CD4-positive, alpha-beta memory T cell (primary cell): ENCODE results near the gene DNAJB2. TPM values are rescaled to one million over a fixed set of nuclear protein-coding genes. Genes with fewer than 3 reads are reported as not detected.
"Not testable (repeated sequence)": the region's sequence is repeated elsewhere in the genome, so short reads cannot be mapped to it uniquely, and the experiment has no call there.

ENCODE experiments used
- CTCF ChIA-PET: fragments of 350-600 bp; sonication (Branson Sonifier 250); formaldehyde crosslinking; loops from one replicate; lab custom pipeline; 2021; ENCODE audit warnings: inconsistent platforms; ENCODE audit not compliant: partially characterized antibody; lab: Charles Lee
- POLR2A ChIA-PET: fragments of 350-600 bp; sonication (Branson Sonifier 250); formaldehyde crosslinking; loops from one replicate; lab custom pipeline; 2021; ENCODE audit not compliant: partially characterized antibody; lab: Charles Lee
- DNase-seq, 5 donors: peaks; one replicate each; pipeline versions ENCODE4 v3.0.0 to v3.0.0-alpha.2; 2020 to 2022; ENCODE audit warnings: mixed read lengths in 1 of 5
- H3K27ac ChIP-seq: one replicate; pipeline ENCODE4 v1.7.0; 2013; ENCODE audit warnings: low read depth, low read length
- H3K27me3 ChIP-seq: 2 replicates; pipeline ENCODE4 v1.7.0; 2013; ENCODE audit warnings: mild to moderate bottlenecking, low read length, moderate library complexity; ENCODE audit not compliant: insufficient read depth
- H3K36me3 ChIP-seq: 2 replicates; pipeline ENCODE4 v1.7.0; 2013; ENCODE audit warnings: mild to moderate bottlenecking, low read length, moderate library complexity; ENCODE audit not compliant: insufficient read depth
- H3K4me1 ChIP-seq: 2 replicates; pipeline ENCODE4 v1.7.0; 2013; ENCODE audit warnings: mild to moderate bottlenecking, low read length, moderate library complexity; ENCODE audit not compliant: insufficient read depth
- H3K4me3 ChIP-seq, 2 donors: one replicate each; pipeline ENCODE4 v1.7.0; 2013; ENCODE audit warnings: low read length in 2 of 2, mild to moderate bottlenecking in 1 of 2
- H3K9me3 ChIP-seq, 2 donors: one replicate each; pipeline ENCODE4 v1.7.0; 2013; ENCODE audit warnings: low read length in 2 of 2, control low read depth in 1 of 2; ENCODE audit not compliant: control insufficient read depth in 1 of 2
- H3K27ac Mint-ChIP-seq, 7 donors: one replicate each; pipeline ENCODE4 v1.8.0; 2020 to 2021; ENCODE audit warnings: mixed read lengths in 7 of 7, mild to moderate bottlenecking in 6 of 7, inconsistent platforms in 3 of 7, moderate library complexity in 3 of 7
- H3K27me3 Mint-ChIP-seq, 2 donors: one replicate each; pipeline ENCODE4 v1.8.0; 2020 to 2021; ENCODE audit warnings: mixed read lengths in 2 of 2
- H3K36me3 Mint-ChIP-seq, 2 donors: one replicate each; pipeline ENCODE4 v1.8.0; 2020 to 2021; ENCODE audit warnings: mixed read lengths in 2 of 2, inconsistent platforms in 1 of 2, mild to moderate bottlenecking in 1 of 2
- H3K4me1 Mint-ChIP-seq, 4 donors: one replicate each; pipeline ENCODE4 v1.8.0; 2020 to 2021; ENCODE audit warnings: mixed read lengths in 4 of 4, mild to moderate bottlenecking in 1 of 4
- H3K4me3 Mint-ChIP-seq, 8 donors: one replicate each; pipeline ENCODE4 v1.8.0; 2020 to 2021; ENCODE audit warnings: mixed read lengths in 8 of 8, mild to moderate bottlenecking in 7 of 8, moderate library complexity in 6 of 8, inconsistent platforms in 3 of 8
- H3K9me3 Mint-ChIP-seq, 8 donors: one replicate each; pipeline ENCODE4 v1.8.0; 2020 to 2021; ENCODE audit warnings: mixed read lengths in 8 of 8, mild to moderate bottlenecking in 5 of 8, inconsistent platforms in 3 of 8, moderate library complexity in 1 of 8
- intact Hi-C: fragments of 100-400 bp; cut with micrococcal nuclease; formaldehyde crosslinking; loops from one replicate; pipeline ENCODE4 v1.15.1; 2023
- polyA plus RNA-seq, 2 donors: library from polyadenylated mRNA; unstranded; fragments of 300-500 nt; fragmentation: Illumina TruSeq; gene quantifications; one replicate each; pipeline ENCODE4 v1.2.3, GENCODE V29; 2021
- total RNA-seq, 2 experiments: library from RNA; stranded (reverse); gene quantifications; one replicate each; pipeline ENCODE4 v1.2.3, GENCODE V29; 2021

Gene DNAJB2
- total and polyA plus RNA-seq, 4 experiments from 2014 or later: 4.1 to 117 (median 58.6) TPM

- H3K27me3 ChIP-seq: no peaks in the 10 kb centered on the region
- Mint-ChIP-seq H3K36me3 (peaks cover 34 to 53% of the 10 kb centered on the region in 2 donors), H3K27ac (peak within 1 kb of the TSS; percentile 92 to 98 (median 97)), H3K4me1 (peaks cover 34 to 60% (median 45%) of the 10 kb centered on the region in 4 donors), H3K4me3 (peak within 1 kb of the TSS; percentile 85 to 99 (median 94)), H3K27me3 (no peaks in the 10 kb centered on the region), H3K9me3 (peaks cover 0 to 4% (median 0%) of the 10 kb centered on the region in 8 donors)
- intact Hi-C loops: loop anchor here (1.0 to 5.0 kb wide), 10 partner anchors 9 to 857 kb away; partner anchors contain the start of genes ANKZF1, ATG9A, CTDSP1 and DNAJB2
- peak within 1 kb of the TSS; percentile 87 for H3K27ac ChIP-seq
- CTCF ChIA-PET: interaction anchor here (0.6 to 12.8 kb wide), 18 partner anchors 8 to 134 kb away, joined by 3 to 150 read pairs (median 5); partner anchors contain the start of genes ANKZF1, ATG9A, CNPPD1 and DNAJB2
- peak; percentile 89 to 90 (median 90) for DNase-seq
- H3K4me1 ChIP-seq: peaks cover 42% of the 10 kb centered on the region
- H3K36me3 ChIP-seq: peaks cover 22% of the 10 kb centered on the region
- H3K4me3 ChIP-seq: peak within 1 kb of the TSS; percentile 94 to 100
- POLR2A ChIA-PET: interaction anchor here (1.0 to 12.0 kb wide), 22 partner anchors 9 to 857 kb away, joined by 3 to 684 read pairs (median 12); partner anchors contain the start of genes ABCB6, ANKZF1, ATG9A and CNPPD1
- H3K9me3 ChIP-seq: no peaks in the 10 kb centered on the region
Measured at GRCh38 chr2:219253753-219254589, 25.2 kb upstream of the DNAJB2 start, which contains the start of gene TUBA4A. Gene TUBA4A (minus strand): TSS chr2:219253918. CDS start chr2:219253858, 60 bp downstream.

GRCh38 chr2:219254590-219255201, 24.5 kb upstream of the DNAJB2 start:
- Mint-ChIP-seq H3K4me3 (peak overlapping the region; percentile 84 to 98 (median 90)), H3K36me3 (peaks cover 27 to 46% of the 10 kb centered on the region in 2 donors), H3K4me1 (peaks cover 28 to 53% (median 40%) of the 10 kb centered on the region in 4 donors), H3K9me3 (peaks cover 0 to 4% (median 0%) of the 10 kb centered on the region in 8 donors), H3K27ac (peak overlapping the region; percentile 90 to 98 (median 96)), H3K27me3 (peaks cover under 1% of the 10 kb centered on the region in 2 donors)
- H3K27me3 ChIP-seq: no peaks in the 10 kb centered on the region
- H3K4me3 ChIP-seq: peak overlapping the region; percentile 94 to 100
- intact Hi-C loops: loop anchor here (5.0 kb wide), 1 partner anchor 857 kb away; the partner anchor contains the start of gene CTDSP1
- no peaks in the 10 kb centered on the region for H3K9me3 ChIP-seq
- peaks cover 35% of the 10 kb centered on the region for H3K4me1 ChIP-seq
- H3K27ac ChIP-seq: peak overlapping the region; percentile 87
- POLR2A ChIA-PET: interaction anchor here (0.8 to 12.0 kb wide), 22 partner anchors 8 to 858 kb away, joined by 3 to 684 read pairs (median 12); partner anchors contain the start of genes ABCB6, ANKZF1, ATG9A and CNPPD1
- peaks cover 22% of the 10 kb centered on the region for H3K36me3 ChIP-seq
- DNase-seq: peak; percentile 68 to 80 (median 71)
- CTCF ChIA-PET: interaction anchor here (0.6 to 12.8 kb wide), 19 partner anchors 9 to 378 kb away, joined by 3 to 150 read pairs (median 5); partner anchors contain the start of genes ANKZF1, ATG9A, CNPPD1 and DNAJB2

DNA sequence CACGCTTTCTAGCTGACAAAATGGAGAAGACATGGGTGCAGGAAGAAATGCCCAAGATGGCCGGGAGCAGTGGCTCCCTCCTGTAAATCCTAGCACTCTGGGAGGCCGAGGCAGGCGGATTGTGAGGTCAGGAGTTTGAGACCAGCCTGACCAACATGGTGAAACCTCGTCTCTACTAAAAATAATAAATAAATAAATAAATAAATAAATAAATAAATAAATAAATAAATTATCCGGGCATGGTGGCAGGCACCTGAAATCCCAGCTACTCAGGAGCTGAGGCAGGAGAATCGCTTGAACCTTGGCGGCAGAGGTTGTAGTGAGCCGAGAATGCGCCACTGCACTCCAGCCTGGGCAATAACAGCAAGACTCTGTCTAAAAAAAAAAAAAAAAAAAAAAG, 20.2 kb upstream of the DNAJB2 start:
- H3K4me3 ChIP-seq, H3K27ac Mint-ChIP-seq, DNase-seq, H3K4me3 Mint-ChIP-seq, H3K27me3 Mint-ChIP-seq, H3K27ac ChIP-seq, H3K27me3 ChIP-seq, H3K9me3 ChIP-seq, H3K36me3 ChIP-seq, intact Hi-C loops, H3K9me3 Mint-ChIP-seq, H3K36me3 Mint-ChIP-seq, H3K4me1 ChIP-seq: not testable (repeated sequence)
- POLR2A ChIA-PET: interaction anchor here (1.2 to 2.2 kb wide), 4 partner anchors 9 to 83 kb away, joined by 3 to 11 read pairs (median 6); partner anchors contain the start of genes ANKZF1, ATG9A, CNPPD1 and DNAJB2
- CTCF ChIA-PET: interaction anchor here (1.1 to 3.3 kb wide), 5 partner anchors 10 to 83 kb away, joined by 3 to 31 read pairs (median 7); partner anchors contain the start of gene DNAJB2
- peaks cover 8 to 18% (median 12%) of the 10 kb centered on the region in 4 donors for H3K4me1 Mint-ChIP-seq

- peaks cover 1 to 6% of the 10 kb centered on the region in 2 donors for H3K27me3 Mint-ChIP-seq
Measured at GRCh38 chr2:219261024-219261855, 17.9 kb upstream of the DNAJB2 start.

GRCh38 chr2:219266232-219266631, 12.9 kb upstream of the DNAJB2 start:
- H3K27me3 ChIP-seq: no peaks in the 10 kb centered on the region
- no peaks in the 10 kb centered on the region for H3K4me1 ChIP-seq
- POLR2A ChIA-PET: interaction anchor here (1.4 kb wide), 1 partner anchor 12 kb away, joined by 7 read pairs; the partner anchor contains the start of gene TUBA4A
- intact Hi-C loops: no loop called here
- Mint-ChIP-seq H3K4me1 (no peaks in the 10 kb centered on the region), H3K36me3 (no peaks in the 10 kb centered on the region), H3K27me3 (peaks cover 1 to 4% of the 10 kb centered on the region in 2 donors), H3K4me3 (no peak overlapping the region), H3K9me3 (no peaks in the 10 kb centered on the region), H3K27ac (peak overlapping the region in 1 of 7 donors; percentile 30)
- no peak overlapping the region for H3K27ac ChIP-seq
- H3K4me3 ChIP-seq: no peak overlapping the region
- no peaks in the 10 kb centered on the region for H3K36me3 ChIP-seq
- no peak for DNase-seq
- H3K9me3 ChIP-seq: no peaks in the 10 kb centered on the region
- CTCF ChIA-PET: interaction anchor here (1.6 to 5.6 kb wide), 2 partner anchors 10 to 11 kb away, joined by 5 to 42 read pairs; partner anchors contain the start of gene DNAJB2

More at GRCh38 chr2:219261024-219261855, 17.9 kb upstream of the DNAJB2 start:
- Mint-ChIP-seq H3K4me1 (peaks cover 0 to 2% (median 2%) of the 10 kb centered on the region in 4 donors), H3K36me3 (no peaks in the 10 kb centered on the region), H3K27ac (no peak overlapping the region), H3K4me3 (no peak overlapping the region), H3K9me3 (no peaks in the 10 kb centered on the region)
- H3K27ac ChIP-seq: no peak overlapping the region
- no peaks in the 10 kb centered on the region for H3K27me3 ChIP-seq
- ChIA-PET CTCF (interaction anchor here (1.0 to 5.6 kb wide), 5 partner anchors 9 to 50 kb away, joined by 3 to 42 read pairs (median 4); partner anchors contain the start of gene DNAJB2), POLR2A (interaction anchor here (0.7 to 4.0 kb wide), 6 partner anchors 8 to 84 kb away, joined by 3 to 19 read pairs (median 5); partner anchors contain the start of genes ANKZF1, ATG9A, CNPPD1 and DNAJB2)
- no peak for DNase-seq
- H3K4me3 ChIP-seq: no peak overlapping the region
- intact Hi-C loops: no loop called here
- H3K36me3 ChIP-seq: no peaks in the 10 kb centered on the region
- H3K9me3 ChIP-seq: no peaks in the 10 kb centered on the region
- no peaks in the 10 kb centered on the region for H3K4me1 ChIP-seq

DNA sequence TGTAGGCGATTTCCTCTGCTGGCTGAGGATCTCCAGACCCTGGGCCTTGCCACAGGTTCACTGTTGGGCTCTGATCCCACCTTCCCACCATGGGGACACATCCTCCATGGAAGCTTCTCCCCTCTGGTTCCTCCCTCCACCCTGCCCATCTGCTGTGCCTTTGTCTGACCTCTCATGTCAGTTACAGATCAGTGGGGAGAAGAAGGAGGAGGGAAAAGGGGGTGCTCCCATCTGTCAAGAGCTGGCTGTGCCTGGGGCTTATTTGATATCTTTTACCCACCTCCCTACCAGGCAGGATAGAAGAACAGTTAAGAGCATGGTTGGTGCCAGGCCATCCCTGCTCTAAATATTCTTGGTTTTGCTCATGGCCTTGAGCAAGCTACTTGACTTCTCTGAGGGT, 12.3 kb upstream of the DNAJB2 start:
- Mint-ChIP-seq H3K36me3 (no peaks in the 10 kb centered on the region), H3K27ac (peak overlapping the region in 1 of 7 donors; percentile 17), H3K4me1 (no peaks in the 10 kb centered on the region), H3K27me3 (peaks cover 1 to 4% of the 10 kb centered on the region in 2 donors), H3K4me3 (no peak overlapping the region), H3K9me3 (no peaks in the 10 kb centered on the region)
- no peak for DNase-seq
- ChIA-PET CTCF (interaction anchor here (0.6 to 1.6 kb wide), 2 partner anchors 10 to 113 kb away, joined by 3 to 5 read pairs; no protein-coding TSS in a partner anchor), POLR2A (interaction anchor here (1.2 kb wide), 1 partner anchor 13 kb away, joined by 3 read pairs; the partner anchor contains the start of gene DNAJB2)
- intact Hi-C loops: no loop called here
- no peak overlapping the region for H3K27ac ChIP-seq
- H3K36me3 ChIP-seq: no peaks in the 10 kb centered on the region
- no peaks in the 10 kb centered on the region for H3K27me3 ChIP-seq
- H3K4me3 ChIP-seq: no peak overlapping the region
- H3K9me3 ChIP-seq: no peaks in the 10 kb centered on the region
- no peaks in the 10 kb centered on the region for H3K4me1 ChIP-seq
